Measurements from ENCODE around the gene OR4D9.
A peak's percentile ranks its signal among the peaks of the same experiment; 100 is the strongest.

Gene OR4D9

GRCh38 chr11:59550842-59551658, 39.7 kb downstream of the OR4D9 start:
- peak; percentile 91 for DNase-seq (ENCODE audit: low read depth)

GRCh38 chr11:59551659-59552521, 40.6 kb downstream of the OR4D9 start:
- peak; percentile 79 for DNase-seq (ENCODE audit: low read depth)

GRCh38 chr11:59552844-59553243, 41.5 kb downstream of the OR4D9 start:
- no peak for DNase-seq (ENCODE audit: low read depth)

GRCh38 chr11:59553323-59553722, 42.0 kb downstream of the OR4D9 start:
- DNase-seq (ENCODE audit: low read depth): no peak

GRCh38 chr11:59555601-59556114, 44.3 kb downstream of the OR4D9 start:
- no peak for DNase-seq (ENCODE audit: low read depth)

GRCh38 chr11:59556115-59556916, 45.0 kb downstream of the OR4D9 start:
- DNase-seq (ENCODE audit: low read depth): peak; percentile 89

GRCh38 chr11:59556917-59557348, 45.6 kb downstream of the OR4D9 start:
- no peak for DNase-seq (ENCODE audit: low read depth)

GRCh38 chr11:59558270-59558643, 46.9 kb downstream of the OR4D9 start:
- no peak for DNase-seq (ENCODE audit: low read depth)

GRCh38 chr11:59559886-59560285, 48.5 kb downstream of the OR4D9 start:
- no peak for DNase-seq (ENCODE audit: low read depth)

GRCh38 chr11:59560290-59560701, 49.0 kb downstream of the OR4D9 start:
- DNase-seq (ENCODE audit: low read depth): peak; percentile 77

GRCh38 chr11:59560702-59561473, 49.5 kb downstream of the OR4D9 start:
- DNase-seq (ENCODE audit: low read depth): peak; percentile 81

- DNase-seq (ENCODE audit: low read depth): no peak
Measured at GRCh38 chr11:59562292-59562691, 51.0 kb downstream of the OR4D9 start.
